GM12878 (cell line): Measurements from ENCODE around the gene ANKRD45. TPM values are rescaled to one million over a fixed set of nuclear protein-coding genes. Genes with fewer than 3 reads are reported as not detected.

ENCODE experiments used
- CREB1 ChIP-seq: IDR thresholded peaks from 2 replicates; pipeline ENCODE4 v1.6.1; 2012; ENCODE audit warnings: low read depth, mild to moderate bottlenecking, inconsistent platforms
- GABPA ChIP-seq: IDR thresholded peaks from 2 replicates; pipeline ENCODE4 v1.6.1; 2014; ENCODE audit warnings: antibody characterized with exemption, low read depth, mild to moderate bottlenecking, inconsistent platforms
- PAX5 ChIP-seq: IDR thresholded peaks from 2 replicates; pipeline ENCODE4 v1.6.1; 2011; ENCODE audit warnings: low read depth, low read length, borderline replicate concordance
- PAX8 ChIP-seq: fragments of 450-650 bp; IDR thresholded peaks from 2 replicates; pipeline ENCODE4 v1.6.1; 2017; ENCODE audit warnings: mild to moderate bottlenecking, moderate library complexity
- POLR2AphosphoS5 ChIP-seq: IDR thresholded peaks from 2 replicates; pipeline ENCODE4 v1.6.1; 2011; ENCODE audit warnings: mild to moderate bottlenecking, low read length, inconsistent platforms
- PRDM15 ChIP-seq: fragments of 450-650 bp; formaldehyde crosslinking; IDR thresholded peaks from 2 replicates; pipeline ENCODE4 v1.4.0; 2020; ENCODE audit warnings: mild to moderate bottlenecking, moderate library complexity
- SMAD1 ChIP-seq: fragments of 450-650 bp; IDR thresholded peaks from 2 replicates; pipeline ENCODE4 v1.6.1; 2018; ENCODE audit warnings: mild to moderate bottlenecking, low read depth; ENCODE audit not compliant: partially characterized antibody
- SPI1 ChIP-seq: IDR thresholded peaks from 2 replicates; pipeline ENCODE4 v1.6.1; 2011; ENCODE audit warnings: low read depth, mild to moderate bottlenecking, low read length, moderate library complexity, borderline replicate concordance; ENCODE audit not compliant: insufficient read depth
- STAT3 ChIP-seq: IDR thresholded peaks from 2 replicates; pipeline ENCODE4 v1.6.1; 2011; ENCODE audit warnings: low read depth, low read length, improper control_type of control experiment
- SUPT20H ChIP-seq: IDR thresholded peaks from 2 replicates; pipeline ENCODE4 v1.6.1; 2011; ENCODE audit warnings: low read depth, mild to moderate bottlenecking, low read length, moderate library complexity, borderline replicate concordance; ENCODE audit not compliant: control insufficient read depth
- TCF7 ChIP-seq: IDR thresholded peaks from 2 replicates; pipeline ENCODE4 v1.6.1; 2014; ENCODE audit warnings: antibody characterized with exemption, borderline replicate concordance
- WRNIP1 ChIP-seq: IDR thresholded peaks from 2 replicates; pipeline ENCODE4 v1.6.1; 2011; ENCODE audit warnings: low read depth, low read length, improper control_type of control experiment, borderline replicate concordance
- YY1 ChIP-seq: IDR thresholded peaks from 2 replicates; pipeline ENCODE4 v1.6.1; 2011; ENCODE audit warnings: low read depth, mild to moderate bottlenecking, low read length
- ZNF384 ChIP-seq: IDR thresholded peaks from 2 replicates; pipeline ENCODE4 v1.6.1; 2012; ENCODE audit warnings: low read depth, mild to moderate bottlenecking, low read length, improper control_type of control experiment, borderline replicate concordance
- polyA plus RNA-seq, 11 experiments: library from polyadenylated mRNA; depleted of rRNA in 4 of 11; unstranded in 6 of 11; stranded (reverse) in 5 of 11; fragments of >200 nt; fragmentation: Nextera tagmentation in 4 of 11; fragmentation: Illumina TruSeq in 1 of 11; extraction: Ambion mirVana in 4 of 11; extraction: Trizol in 1 of 11; gene quantifications; 1 replicate in 1 of 11; 2 replicates in 10 of 11; pipeline versions ENCODE4 v1.2.1 to v1.2.3, GENCODE V29; 2011 to 2016; ENCODE audit warnings: inconsistent platforms in 2 of 11, missing spikeins in 2 of 11, low read depth in 1 of 11
- total RNA-seq, 4 experiments: library from RNA; depleted of rRNA in 3 of 4; stranded (reverse); fragments of >200 nt in 3 of 4; fragmentation: Illumina TruSeq in 1 of 4; extraction: Trizol in 1 of 4; gene quantifications; 2 replicates each; pipeline versions ENCODE4 v1.2.1 to v1.2.3, GENCODE V29; 2013 to 2021
- TF ChIP-seq, protein P1 (sequence below): fragments of 450-650 bp; IDR thresholded peaks from 2 replicates; pipeline ENCODE4 v1.6.1; 2017; ENCODE audit warnings: mild to moderate bottlenecking, low read depth, inconsistent platforms; ENCODE audit not compliant: poor library complexity, severe bottlenecking
- TF ChIP-seq, protein P2 (sequence below): IDR thresholded peaks from 2 replicates; pipeline ENCODE4 v1.6.1; 2012; ENCODE audit warnings: low read depth, low read length, improper control_type of control experiment
- TF ChIP-seq, protein P3 (sequence below): fragments of 450-650 bp; IDR thresholded peaks from 2 replicates; pipeline ENCODE4 v1.6.1; 2018; ENCODE audit warnings: borderline replicate concordance, mild to moderate bottlenecking; ENCODE audit not compliant: partially characterized antibody

Gene ANKRD45
- total and polyA plus RNA-seq, 10 of the 15 experiments (the other 5 are each of a cell fraction or from before 2014, with no cell fraction given) = 0.04 to 0.15 (median 0.13) TPM; not detected in 5

- TF ChIP-seq TCF7 (peak; percentile 78; the same call in 1 of the 2 replicates), SPI1 (no peak), PAX8 (no peak), POLR2AphosphoS5 (peak; percentile 95), SMAD1 (no peak), STAT3 (no peak), PAX5 (no peak), ZNF384 (no peak), CREB1 (peak; percentile 60; the same call in 1 of the 2 replicates), YY1 (peak; percentile 87), WRNIP1 (0 out of 2 replicates have a peak, but pooled peaks have one; percentile 75), GABPA (peak; percentile 100), SUPT20H (no peak), PRDM15 (CRISPR knock-in tag) (0 out of 2 replicates have a peak, but pooled peaks have one; percentile 18)
- TF ChIP-seq, protein P1, sequence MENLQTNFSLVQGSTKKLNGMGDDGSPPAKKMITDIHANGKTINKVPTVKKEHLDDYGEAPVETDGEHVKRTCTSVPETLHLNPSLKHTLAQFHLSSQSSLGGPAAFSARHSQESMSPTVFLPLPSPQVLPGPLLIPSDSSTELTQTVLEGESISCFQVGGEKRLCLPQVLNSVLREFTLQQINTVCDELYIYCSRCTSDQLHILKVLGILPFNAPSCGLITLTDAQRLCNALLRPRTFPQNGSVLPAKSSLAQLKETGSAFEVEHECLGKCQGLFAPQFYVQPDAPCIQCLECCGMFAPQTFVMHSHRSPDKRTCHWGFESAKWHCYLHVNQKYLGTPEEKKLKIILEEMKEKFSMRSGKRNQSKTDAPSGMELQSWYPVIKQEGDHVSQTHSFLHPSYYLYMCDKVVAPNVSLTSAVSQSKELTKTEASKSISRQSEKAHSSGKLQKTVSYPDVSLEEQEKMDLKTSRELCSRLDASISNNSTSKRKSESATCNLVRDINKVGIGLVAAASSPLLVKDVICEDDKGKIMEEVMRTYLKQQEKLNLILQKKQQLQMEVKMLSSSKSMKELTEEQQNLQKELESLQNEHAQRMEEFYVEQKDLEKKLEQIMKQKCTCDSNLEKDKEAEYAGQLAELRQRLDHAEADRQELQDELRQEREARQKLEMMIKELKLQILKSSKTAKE = peak; percentile 54
- TF ChIP-seq, protein P2, sequence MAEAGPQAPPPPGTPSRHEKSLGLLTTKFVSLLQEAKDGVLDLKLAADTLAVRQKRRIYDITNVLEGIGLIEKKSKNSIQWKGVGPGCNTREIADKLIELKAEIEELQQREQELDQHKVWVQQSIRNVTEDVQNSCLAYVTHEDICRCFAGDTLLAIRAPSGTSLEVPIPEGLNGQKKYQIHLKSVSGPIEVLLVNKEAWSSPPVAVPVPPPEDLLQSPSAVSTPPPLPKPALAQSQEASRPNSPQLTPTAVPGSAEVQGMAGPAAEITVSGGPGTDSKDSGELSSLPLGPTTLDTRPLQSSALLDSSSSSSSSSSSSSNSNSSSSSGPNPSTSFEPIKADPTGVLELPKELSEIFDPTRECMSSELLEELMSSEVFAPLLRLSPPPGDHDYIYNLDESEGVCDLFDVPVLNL = no peak
- TF ChIP-seq, protein P3, sequence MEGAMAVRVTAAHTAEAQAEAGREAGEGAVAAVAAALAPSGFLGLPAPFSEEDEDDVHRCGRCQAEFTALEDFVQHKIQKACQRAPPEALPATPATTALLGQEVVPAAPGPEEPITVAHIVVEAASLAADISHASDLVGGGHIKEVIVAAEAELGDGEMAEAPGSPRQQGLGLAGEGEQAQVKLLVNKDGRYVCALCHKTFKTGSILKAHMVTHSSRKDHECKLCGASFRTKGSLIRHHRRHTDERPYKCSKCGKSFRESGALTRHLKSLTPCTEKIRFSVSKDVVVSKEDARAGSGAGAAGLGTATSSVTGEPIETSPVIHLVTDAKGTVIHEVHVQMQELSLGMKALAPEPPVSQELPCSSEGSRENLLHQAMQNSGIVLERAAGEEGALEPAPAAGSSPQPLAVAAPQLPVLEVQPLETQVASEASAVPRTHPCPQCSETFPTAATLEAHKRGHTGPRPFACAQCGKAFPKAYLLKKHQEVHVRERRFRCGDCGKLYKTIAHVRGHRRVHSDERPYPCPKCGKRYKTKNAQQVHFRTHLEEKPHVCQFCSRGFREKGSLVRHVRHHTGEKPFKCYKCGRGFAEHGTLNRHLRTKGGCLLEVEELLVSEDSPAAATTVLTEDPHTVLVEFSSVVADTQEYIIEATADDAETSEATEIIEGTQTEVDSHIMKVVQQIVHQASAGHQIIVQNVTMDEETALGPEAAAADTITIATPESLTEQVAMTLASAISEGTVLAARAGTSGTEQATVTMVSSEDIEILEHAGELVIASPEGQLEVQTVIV = no peak
These were observed 45.3 kb upstream of the ANKRD45 start, which contains the start of gene KLHL20 (continued) for GRCh38 chr1:173714759-173715537.
